Muscle of arm (tissue), 12 donors: ENCODE results near the gene RPL28. TPM values are rescaled to one million over a fixed set of nuclear protein-coding genes. Genes with fewer than 3 reads are reported as not detected.

Experiments
- DNase-seq: peaks from one replicate; pipeline ENCODE4 v3.0.0-alpha.2; 2013
- polyA plus RNA-seq, 12 donors: library from polyadenylated mRNA; unstranded; fragments of 120-200 nt; gene quantifications; one replicate each; pipeline ENCODE4 v1.2.1, GENCODE V29; 2013; ENCODE audit not compliant: insufficient read length in 12 of 12

Gene RPL28
- polyA plus RNA-seq, 12 donors, result 796 to 2,808 (median 1,427) TPM; not detected in 1

- no peak for DNase-seq
Observed at GRCh38 chr19:55369653-55370304, 16.0 kb upstream of the RPL28 start.

GRCh38 chr19:55370305-55370988 lies 15.3 kb upstream of the RPL28 start, which contains the start of gene IL11:
Gene IL11, minus strand, starts transcription at chr19:55370463. Its CDS starts 153 bp downstream, at chr19:55370310.
- DNase-seq, result no peak

- no peak for DNase-seq
Observed at GRCh38 chr19:55372316-55373081, 13.2 kb upstream of the RPL28 start.

DNA sequence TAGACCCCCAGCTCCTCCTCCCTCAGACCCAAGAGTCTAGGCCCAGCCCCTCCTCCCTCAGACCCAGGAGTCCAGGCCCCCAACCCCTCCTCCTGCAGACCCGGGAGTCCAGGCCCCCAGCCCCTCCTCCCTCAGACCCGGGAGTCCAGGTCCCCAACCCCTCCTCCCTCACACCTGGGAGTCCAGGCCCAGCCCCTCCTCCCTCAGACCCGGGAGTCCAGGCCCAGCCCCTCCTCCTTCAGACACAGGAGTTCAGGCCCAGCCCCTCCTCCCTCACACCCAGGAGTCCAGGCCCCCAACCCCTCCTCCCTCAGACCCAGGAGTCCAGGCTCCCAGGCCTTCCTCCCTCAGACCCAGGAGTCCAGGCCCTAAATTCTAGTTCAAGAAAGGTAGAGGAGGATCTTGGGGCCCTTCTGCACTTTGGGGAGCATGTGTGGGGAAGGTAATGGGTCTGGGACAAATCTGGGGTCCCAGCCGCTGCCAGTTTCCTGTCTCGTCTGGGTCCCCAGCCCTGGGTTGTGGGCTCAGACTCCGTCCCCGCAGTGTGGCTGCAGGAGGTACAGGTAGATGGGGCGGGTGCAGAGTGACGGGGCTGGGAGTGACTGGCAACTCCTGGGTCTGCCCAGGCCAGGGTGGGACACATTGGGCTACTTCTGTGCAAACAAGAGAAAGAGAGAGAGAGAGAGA lies 12.3 kb upstream of the RPL28 start:
- DNase-seq, result no peak

DNA sequence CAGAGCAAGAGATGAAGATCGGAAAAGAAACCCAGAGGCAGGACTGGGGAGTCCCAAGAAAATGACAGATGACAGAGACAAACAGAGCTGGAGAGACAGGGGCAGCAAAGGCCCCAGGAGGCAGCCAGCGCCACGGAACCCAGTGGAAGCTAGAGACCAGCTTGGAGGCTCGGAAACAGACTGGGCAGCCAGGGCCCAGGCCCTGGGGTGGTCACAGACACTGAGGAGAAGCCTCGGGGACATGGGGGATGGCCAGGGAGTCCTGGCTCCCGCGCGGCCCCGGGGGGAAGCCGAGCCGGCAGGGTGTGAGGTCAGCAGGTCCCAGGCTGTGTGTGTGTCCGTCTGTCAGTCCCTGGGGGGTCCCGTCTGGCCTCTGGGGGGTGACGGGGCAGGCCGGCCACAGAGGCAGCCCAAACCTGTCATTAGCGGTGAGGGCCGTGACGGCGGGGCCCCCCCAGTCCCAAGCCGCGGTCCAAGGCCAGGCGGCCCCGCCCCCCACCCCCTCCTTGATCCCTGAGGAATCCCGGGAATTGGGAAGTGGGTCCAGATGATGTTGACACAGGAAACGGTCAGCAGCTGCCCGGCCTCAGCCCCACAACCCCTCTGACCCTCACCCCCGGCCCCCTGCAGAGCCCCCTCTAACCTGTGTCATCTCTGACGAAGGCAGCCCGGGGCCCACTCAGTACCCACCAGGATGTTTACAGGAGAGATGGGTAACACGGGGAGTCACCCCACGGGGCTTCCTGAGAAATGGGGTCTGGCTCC lies 11.6 kb upstream of the RPL28 start:
- DNase-seq, result no peak

- DNase-seq, result no peak
Observed at GRCh38 chr19:55376241-55376933, 9.3 kb upstream of the RPL28 start, which contains the start of gene TMEM190. Gene TMEM190, plus strand, starts transcription at chr19:55376826. Its CDS starts 28 bp downstream, at chr19:55376854.

GRCh38 chr19:55377356-55378131 lies 8.2 kb upstream of the RPL28 start:
- no peak for DNase-seq

DNA sequence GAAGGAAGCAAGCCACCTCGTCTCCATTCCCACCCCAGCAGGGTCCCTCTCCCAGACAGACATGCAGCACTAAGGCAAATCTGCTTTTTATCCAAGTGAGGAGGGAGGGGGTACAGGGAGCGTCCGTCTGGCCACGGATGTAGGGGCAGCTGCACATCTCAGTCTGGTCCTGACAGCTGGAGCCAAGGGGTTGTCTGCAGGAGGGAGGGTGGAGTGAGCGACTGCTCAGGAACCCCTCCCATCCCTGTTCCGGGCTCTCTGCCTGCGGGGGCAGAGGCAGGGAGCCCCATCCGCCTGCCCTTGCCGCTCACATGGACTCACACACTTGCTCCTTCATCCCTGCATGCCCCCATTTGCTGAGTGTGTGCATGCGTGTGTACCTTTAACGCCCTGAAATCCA lies 6.6 kb upstream of the RPL28 start:
- no peak for DNase-seq

- no peak for DNase-seq
Observed at GRCh38 chr19:55382013-55382412, 3.7 kb upstream of the RPL28 start.

DNA sequence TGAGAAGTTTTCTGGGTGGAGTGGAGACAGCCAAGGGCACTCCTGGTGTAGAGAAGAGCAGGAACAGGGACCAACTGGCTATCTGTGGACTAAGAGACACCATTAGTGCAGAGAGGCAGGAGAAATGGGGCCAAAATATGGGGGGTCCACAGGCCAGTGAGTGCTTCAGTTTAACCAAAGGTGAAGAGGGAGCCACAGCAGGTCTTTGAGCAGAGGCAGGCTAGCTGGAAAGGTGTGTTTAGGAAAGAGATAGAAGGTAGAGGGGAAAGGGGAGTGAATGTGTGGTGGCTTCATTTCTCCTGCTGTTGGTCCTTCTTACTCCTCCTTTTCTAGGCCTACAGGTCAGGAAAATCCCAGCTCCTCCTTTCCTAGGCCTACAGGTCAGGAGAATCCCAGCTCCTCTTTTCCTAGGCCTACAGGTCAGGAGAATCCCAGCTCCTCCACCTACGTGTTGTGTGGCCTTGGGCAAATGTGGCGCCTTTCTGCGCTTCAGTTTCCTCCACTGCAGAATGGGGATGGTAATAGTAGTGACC lies 3.1 kb upstream of the RPL28 start:
- DNase-seq, result no peak

DNA sequence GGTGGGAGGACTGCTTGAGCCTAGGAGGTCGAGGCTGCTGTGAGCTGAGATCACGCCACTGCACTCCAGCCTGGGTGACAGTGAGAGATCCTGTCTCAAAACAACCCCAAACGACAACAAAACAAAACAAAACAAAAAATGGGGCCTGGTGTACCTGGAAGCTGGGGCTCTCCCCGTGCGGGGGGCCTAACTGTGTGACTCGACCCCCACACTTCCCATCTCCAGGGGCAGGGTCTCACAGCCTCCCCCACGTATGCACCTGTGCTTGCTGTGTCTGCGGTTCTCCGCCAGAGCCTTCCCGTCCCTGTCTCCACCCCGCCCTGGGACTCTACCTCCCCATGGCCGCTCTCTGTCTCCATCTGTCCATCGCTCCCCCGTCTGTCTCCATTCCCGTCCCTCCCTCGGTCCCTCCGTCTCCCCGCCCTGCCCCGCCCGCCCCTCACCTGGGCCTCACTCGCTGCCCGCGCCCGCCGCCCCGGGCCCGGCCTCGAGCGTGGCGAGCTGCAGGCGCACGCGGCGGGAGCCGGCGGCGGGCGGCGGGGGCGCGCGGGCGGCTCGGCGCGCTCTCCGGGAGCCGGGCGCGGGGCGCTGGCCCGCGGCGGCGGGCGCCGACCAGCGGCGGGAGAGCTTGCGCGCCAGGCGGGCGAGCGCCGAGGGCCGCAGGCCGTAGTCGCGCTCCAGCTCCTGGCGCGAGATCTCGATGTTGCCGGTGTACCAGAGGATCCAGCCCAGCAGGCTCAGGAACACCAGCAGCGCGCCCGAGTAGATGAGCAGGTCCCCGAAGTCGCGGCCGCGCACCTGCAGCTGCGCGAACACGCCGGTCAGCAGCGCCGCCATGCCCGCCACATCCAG lies 2.2 kb upstream of the RPL28 start:
- DNase-seq, result peak; percentile 57

DNA sequence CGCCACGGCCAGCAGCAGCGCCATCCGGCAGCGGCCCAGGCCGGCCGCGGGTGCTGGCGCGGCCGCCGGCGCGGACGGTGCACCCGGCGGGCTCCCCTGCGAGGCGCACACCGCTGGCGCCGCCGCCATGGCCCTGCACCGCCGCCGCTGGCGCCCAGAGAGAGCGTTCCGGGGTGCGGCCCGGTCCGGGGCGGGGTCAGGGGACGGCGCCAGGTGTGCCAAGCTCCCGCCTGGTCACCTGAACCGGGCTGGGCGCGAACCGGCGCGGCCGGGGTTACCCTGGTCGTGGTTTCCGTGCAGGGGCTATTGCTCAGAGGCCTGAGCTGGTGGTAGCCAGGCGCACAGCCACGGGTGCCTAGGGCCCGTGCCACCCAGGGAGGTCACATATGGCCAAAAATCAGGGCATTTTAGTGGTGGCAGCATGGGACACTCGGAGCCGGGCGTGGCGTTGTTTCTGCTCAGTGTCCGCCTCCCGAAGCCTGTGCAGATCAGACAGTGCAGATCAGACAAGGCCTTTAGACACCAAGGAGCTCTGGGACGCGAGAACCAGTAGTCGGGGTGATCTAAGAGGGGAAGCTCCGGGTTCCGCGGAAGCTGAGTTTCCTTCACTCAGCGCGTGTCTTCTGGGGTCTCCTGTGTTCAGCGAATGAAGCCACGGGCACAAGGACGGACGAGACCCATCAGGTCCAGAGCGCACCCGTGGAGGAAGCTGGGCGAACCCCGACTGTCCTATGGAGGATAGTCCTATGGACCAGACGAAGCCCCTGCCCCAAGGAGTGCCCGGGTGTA lies 1.4 kb upstream of the RPL28 start, which contains the start of gene TMEM238:
TSS of gene TMEM238 (minus strand) at position 162 of the 789 bp plus-strand sequence. CDS start at position 129, 33 bp downstream.
- DNase-seq, result no peak

GRCh38 chr19:55384920-55385723 lies 610 bp upstream of the RPL28 start:
- DNase-seq, result peak; percentile 98

DNA sequence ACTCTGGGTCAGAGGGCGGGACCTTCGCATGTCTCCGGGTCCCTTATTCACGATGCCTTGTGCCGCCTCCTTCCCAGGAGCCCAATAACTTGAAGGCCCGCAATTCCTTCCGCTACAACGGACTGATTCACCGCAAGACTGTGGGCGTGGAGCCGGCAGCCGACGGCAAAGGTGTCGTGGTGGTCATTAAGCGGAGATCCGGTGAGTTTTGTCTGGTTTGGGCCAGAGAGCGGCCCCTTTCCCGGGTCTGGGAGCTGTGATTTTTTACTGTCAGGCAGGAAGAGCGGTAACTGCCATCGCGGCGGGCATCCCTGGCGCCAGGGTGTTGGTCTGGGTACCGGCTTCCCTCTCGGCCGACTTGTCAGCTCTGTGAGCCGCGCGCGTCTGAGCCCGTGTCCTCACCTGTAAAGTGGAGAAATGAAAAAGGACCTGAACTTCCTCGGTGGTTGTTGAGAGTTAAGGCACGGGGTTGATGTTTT lies 800 bp downstream of the RPL28 start:
- no peak for DNase-seq

- DNase-seq, result no peak
Observed at GRCh38 chr19:55387736-55388497, 2.2 kb downstream of the RPL28 start.
